ENCODE data around the gene RAB11FIP3.

RAB11FIP3 gene

GRCh38 chr16:534856-535445, 109.5 kb downstream of the RAB11FIP3 start:
- DNase-seq = no peak

DNA sequence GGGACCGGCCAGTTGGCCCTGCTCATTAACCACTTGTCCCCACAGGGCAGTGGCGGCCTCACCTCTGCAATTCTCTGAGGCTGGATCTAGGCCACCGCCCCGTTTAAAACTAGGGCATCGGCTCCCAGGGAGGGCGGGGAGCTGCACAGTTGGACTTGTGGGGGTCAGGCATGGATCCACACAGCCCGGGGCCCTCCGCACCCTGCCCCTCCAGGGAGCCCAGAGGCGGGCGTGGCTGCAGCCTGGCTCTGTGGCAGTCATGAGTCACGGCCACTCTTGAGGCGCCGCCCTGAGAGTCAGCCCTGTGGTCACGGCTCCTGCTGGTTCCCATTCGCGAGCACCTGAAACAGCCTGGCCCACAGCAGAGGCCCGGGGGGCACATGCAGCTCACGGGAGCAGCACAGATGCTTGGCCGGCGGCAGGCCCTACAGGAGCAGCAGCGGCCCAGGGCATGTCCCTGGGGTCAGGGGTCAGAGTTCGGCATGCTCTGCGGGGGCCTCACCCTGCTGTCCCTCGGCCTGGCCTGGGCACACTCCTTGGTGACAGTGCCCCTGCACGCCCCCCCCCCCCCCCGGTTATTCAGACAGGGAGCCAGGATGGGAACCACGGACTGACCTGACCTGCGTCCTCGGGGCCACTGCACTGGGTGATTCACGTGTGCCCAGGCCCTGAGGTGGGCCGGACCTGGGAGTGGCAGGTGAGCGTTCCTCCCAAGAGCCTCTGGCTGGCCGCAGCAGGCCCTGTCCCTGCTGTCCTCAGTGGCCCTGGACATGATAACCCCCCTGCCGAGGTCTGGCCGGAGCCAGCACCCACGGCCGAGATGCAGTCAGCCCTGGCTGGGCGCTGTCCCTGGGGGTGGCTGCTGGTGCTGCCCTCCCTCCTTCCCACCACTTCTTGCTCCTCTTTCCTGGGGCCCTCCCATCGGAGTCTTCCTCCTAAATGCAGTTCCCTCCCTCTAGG, 110.3 kb downstream of the RAB11FIP3 start:
- no peak for DNase-seq

GRCh38 chr16:536746-537145, 111.3 kb downstream of the RAB11FIP3 start:
- no peak for DNase-seq

GRCh38 chr16:537415-538335, 112.2 kb downstream of the RAB11FIP3 start:
- DNase-seq = no peak

GRCh38 chr16:539901-540530, 114.6 kb downstream of the RAB11FIP3 start:
- DNase-seq = no peak

- no peak for DNase-seq
These were observed 115.3 kb downstream of the RAB11FIP3 start for GRCh38 chr16:540645-541340.

GRCh38 chr16:543301-544164, 118.1 kb downstream of the RAB11FIP3 start:
- DNase-seq = no peak

- no peak for DNase-seq
These were observed 119.1 kb downstream of the RAB11FIP3 start for GRCh38 chr16:544517-544916.

DNA sequence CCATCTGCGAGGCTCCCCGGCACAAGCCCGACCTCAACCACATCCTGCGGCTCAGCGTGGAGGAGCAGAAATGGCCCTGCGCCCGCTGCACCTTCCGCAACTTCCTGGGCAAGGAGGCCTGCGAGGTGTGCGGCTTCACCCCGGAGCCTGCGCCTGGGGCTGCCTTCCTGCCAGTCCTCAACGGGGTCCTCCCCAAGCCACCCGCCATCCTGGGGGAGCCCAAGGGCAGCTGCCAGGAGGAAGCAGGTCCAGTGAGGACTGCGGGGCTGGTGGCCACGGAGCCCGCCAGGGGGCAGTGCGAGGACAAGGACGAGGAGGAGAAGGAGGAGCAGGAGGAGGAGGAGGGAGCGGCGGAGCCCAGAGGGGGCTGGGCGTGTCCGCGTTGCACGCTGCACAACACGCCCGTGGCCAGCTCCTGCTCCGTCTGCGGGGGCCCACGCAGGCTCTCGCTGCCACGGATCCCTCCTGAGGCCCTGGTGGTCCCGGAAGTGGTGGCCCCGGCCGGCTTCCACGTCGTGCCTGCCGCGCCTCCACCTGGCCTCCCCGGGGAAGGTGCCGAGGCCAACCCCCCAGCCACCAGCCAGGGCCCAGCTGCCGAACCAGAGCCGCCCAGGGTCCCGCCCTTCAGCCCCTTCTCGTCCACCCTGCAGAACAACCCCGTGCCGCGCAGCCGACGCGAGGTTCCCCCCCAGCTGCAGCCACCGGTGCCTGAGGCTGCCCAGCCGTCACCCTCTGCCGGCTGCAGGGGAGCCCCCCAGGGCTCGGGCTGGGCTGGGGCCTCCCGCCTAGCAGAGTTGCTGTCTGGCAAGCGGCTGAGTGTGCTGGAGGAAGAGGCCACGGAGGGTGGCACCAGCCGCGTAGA, 121.7 kb downstream of the RAB11FIP3 start:
- no peak for DNase-seq

DNA sequence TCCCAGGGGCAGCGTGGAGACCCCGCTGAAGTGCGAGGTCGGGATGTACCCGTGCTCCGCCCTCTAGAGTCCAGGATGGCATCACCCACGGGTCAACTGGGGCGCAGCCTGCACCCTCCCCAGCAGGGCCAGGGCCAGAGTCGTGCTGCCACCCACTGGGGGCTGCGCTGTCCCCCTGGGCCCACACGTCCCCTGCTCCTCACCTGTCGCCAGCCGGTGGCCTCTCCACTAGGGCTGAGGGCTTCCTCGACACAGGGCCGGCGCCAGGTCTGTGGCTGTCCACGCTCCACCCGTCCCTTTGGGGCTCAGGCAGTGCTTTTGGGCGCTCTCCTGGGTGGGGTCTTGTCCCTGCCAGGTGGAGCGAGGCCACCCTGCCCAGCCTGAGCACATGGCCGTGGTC, 123.1 kb downstream of the RAB11FIP3 start:
- DNase-seq = no peak

GRCh38 chr16:549544-550263, 124.3 kb downstream of the RAB11FIP3 start:
- DNase-seq = no peak

DNA sequence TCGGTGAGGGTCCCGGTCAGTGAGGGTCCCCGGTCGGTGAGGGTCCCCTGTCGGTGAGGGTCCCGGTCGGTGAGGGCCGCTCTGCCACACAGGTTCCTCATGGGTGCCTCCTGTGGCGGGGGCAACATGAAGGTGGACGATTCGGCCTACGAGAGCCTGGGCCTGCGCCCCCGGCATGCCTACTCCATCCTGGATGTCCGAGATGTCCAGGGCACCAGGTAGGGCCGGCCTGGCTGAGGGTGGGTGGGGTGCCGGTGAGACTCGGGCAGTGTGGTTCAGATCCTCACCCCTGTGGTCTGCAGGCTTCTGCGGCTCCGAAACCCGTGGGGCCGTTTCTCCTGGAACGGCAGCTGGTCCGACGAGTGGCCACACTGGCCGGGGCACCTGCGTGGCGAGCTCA, 125.8 kb downstream of the RAB11FIP3 start:
- no peak for DNase-seq

DNA sequence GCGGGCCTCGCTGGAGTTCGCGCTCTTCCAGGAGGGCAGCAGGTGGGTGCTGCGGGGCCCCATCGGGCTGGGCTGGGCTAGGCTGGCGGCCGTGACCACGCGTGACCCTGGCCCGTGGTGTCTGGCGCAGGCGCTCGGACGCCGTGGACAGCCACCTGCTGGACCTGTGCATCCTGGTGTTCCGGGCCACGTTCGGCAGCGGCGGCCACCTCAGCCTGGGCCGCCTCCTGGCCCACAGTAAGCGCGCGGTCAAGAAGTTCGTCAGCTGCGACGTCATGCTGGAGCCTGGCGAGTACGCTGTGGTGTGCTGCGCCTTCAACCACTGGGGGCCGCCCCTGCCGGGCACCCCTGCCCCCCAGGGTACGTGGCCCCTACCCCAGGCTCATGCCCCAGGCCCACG, 126.7 kb downstream of the RAB11FIP3 start:
- DNase-seq = no peak

GRCh38 chr16:553601-554296, 128.3 kb downstream of the RAB11FIP3 start:
- DNase-seq = no peak

- DNase-seq = no peak
These were observed 128.8 kb downstream of the RAB11FIP3 start for GRCh38 chr16:554297-554621.

GRCh38 chr16:554640-555365, 129.4 kb downstream of the RAB11FIP3 start:
- no peak for DNase-seq

DNA sequence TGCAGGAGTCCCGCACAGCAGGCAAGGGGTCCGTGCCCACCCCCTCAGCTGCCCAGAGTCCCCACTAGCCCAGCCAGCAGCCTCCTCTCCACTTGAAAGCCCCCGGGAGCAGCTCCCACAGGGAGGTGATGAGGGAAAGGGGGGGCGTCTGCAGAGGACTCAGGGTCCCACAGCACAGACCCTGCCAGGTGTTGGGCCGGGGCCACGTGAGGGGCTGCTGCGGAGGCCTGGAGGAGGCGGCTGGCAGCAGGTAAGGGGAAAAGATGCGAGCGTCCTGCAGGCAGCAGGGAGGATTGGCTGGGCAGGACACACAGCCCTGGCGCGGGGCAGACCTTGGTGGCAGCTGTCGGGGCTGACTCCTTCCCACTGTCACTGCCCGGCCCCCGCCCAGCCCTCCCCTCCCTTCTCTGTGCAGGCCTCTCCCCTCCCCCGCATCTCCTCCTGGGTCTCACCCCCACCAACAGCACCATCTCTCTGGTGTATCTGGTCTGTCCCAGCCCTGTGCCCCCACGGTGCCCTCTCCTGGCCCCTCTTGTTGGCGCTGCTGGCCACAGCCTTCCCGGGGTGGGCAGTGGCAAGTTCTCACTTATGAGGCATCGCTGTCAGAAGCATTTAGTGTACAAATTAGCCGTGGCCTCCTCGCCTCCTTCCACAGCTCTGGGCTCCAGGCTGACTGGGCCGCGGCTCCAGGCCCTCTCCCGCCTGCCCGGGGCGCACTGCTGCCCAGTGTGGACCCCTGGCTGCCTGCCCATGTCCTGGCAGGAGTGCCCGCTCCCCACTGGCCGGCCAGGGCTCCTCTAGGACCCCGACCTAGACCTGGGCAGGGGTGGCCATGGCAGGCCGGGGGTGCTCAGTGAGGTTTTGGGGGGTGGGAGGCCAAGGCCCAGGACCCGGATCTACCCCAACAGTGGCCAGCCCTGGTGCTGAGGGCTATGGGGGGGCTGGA, 130.4 kb downstream of the RAB11FIP3 start:
- DNase-seq = no peak

Data from NCI-H1048 (cell line).